Fibroblast of skin of back (primary cell): Measurements from ENCODE around the gene CFAP46.
"Not testable (repeated sequence)": the region's sequence is repeated elsewhere in the genome, so short reads cannot be mapped to it uniquely, and the experiment has no call there.

Source experiments
- DNase-seq: peaks from one replicate; pipeline ENCODE4 v3.0.0-alpha.2; 2013

CFAP46 gene

GRCh38 chr10:132979491-132980425 lies 37.4 kb upstream of the CFAP46 start:
- no peak for DNase-seq

- no peak for DNase-seq
Measured at GRCh38 chr10:132978542-132978941, 36.2 kb upstream of the CFAP46 start.

- DNase-seq = no peak
Measured at GRCh38 chr10:132977807-132978206, 35.4 kb upstream of the CFAP46 start.

GRCh38 chr10:132977076-132977475 lies 34.7 kb upstream of the CFAP46 start:
- DNase-seq = no peak

GRCh38 chr10:132975831-132976682 lies 33.7 kb upstream of the CFAP46 start:
- no peak for DNase-seq

- DNase-seq = peak; percentile 34
Measured at GRCh38 chr10:132974886-132975830, 32.8 kb upstream of the CFAP46 start.

GRCh38 chr10:132974249-132974796 lies 32.0 kb upstream of the CFAP46 start:
- no peak for DNase-seq

GRCh38 chr10:132973903-132974241 lies 31.5 kb upstream of the CFAP46 start:
- no peak for DNase-seq

- DNase-seq = no peak
Measured at GRCh38 chr10:132972986-132973902, 30.9 kb upstream of the CFAP46 start.

- no peak for DNase-seq
Measured at GRCh38 chr10:132972149-132972985, 30.0 kb upstream of the CFAP46 start.

- no peak for DNase-seq
Measured at GRCh38 chr10:132971448-132972148, 29.2 kb upstream of the CFAP46 start.

- DNase-seq = no peak
Measured at GRCh38 chr10:132970641-132971438, 28.5 kb upstream of the CFAP46 start.

- DNase-seq = no peak
Measured at GRCh38 chr10:132967540-132967939, 25.2 kb upstream of the CFAP46 start.

GRCh38 chr10:132965411-132966057 lies 23.2 kb upstream of the CFAP46 start:
- DNase-seq = no peak

- DNase-seq = not testable (repeated sequence)
Measured at GRCh38 chr10:132964707-132965410, 22.5 kb upstream of the CFAP46 start.

- DNase-seq = no peak
Measured at GRCh38 chr10:132964231-132964630, 21.9 kb upstream of the CFAP46 start.

- DNase-seq = no peak
Measured at GRCh38 chr10:132963430-132963960, 21.1 kb upstream of the CFAP46 start.
